ENCODE measurements around the gene DNMT3L.

The DNMT3L gene

GRCh38 chr21:44294391-44295162, 32.9 kb upstream of the DNMT3L start:
- H3F3A ChIP-seq (ENCODE audit: insufficient read depth, low read length): peaks cover 17% of the 10 kb centered on the region
- peaks cover 61% of the 10 kb centered on the region for H3K27me3 ChIP-seq (replicated peaks; ENCODE audit: insufficient read depth, low read length)
- no peaks in the 10 kb centered on the region for H3K79me2 ChIP-seq (ENCODE audit: low read length)
- DNase-seq: no peak
- no peak for TF ChIP-seq EZH2phosphoT487 (IDR thresholded peaks at IDR 0.05; ENCODE audit: low read length)
- no peak overlapping the region for H3K4me3 ChIP-seq (ENCODE audit: low read length)
- H4K20me1 ChIP-seq (ENCODE audit: insufficient read depth, low read length): no peaks in the 10 kb centered on the region
- no peak overlapping the region for H2AFZ ChIP-seq (ENCODE audit: low read length)
- H3K9me3 ChIP-seq (replicated peaks; ENCODE audit: insufficient read depth, low read length): no peaks in the 10 kb centered on the region
- peaks cover 13% of the 10 kb centered on the region for H3K4me1 ChIP-seq (ENCODE audit: low read length)
- no peak overlapping the region for H3K9ac ChIP-seq (ENCODE audit: low read length)
- H3K27ac ChIP-seq (ENCODE audit: low read length): no peak overlapping the region
- H3K9me2 ChIP-seq (replicated peaks; ENCODE audit: insufficient read depth, low read length): no peaks in the 10 kb centered on the region
- no peak overlapping the region for H3K4me2 ChIP-seq (ENCODE audit: low read depth, low read length)
- H3K36me3 ChIP-seq (replicated peaks; ENCODE audit: insufficient read depth, low read length): no peaks in the 10 kb centered on the region

DNA sequence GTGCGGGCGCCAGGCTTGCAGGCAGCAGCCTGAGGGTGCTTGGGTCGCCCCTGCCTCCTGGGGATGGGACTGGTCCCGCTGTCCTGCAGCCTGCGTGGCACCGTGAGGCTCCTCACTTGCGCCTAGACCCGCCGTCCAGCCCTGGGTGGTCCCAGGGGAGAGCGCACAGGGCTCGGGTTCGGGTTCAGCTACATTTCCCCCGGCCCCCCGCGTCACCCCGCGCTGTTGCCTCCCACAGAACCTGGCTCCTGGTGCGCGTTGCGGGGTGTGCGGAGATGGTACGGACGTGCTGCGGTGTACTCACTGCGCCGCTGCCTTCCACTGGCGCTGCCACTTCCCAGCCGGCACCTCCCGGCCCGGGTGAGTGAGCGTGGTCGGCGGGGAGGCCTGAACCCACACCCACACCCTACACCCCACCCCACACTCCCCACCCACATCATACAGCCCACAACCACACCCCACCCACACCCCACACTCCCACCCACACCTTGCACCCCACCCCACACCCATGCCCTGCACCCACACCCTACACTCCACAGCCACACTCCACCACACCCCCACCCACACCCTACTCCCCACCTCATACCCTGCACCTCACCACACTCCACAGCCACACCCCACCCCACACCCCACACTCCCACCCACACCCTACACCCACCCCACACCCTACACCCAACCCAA, 32.0 kb upstream of the DNMT3L start:
- Histone ChIP-seq H3K79me2 (ENCODE audit: low read length) (no peaks in the 10 kb centered on the region), H3K9ac (ENCODE audit: low read length) (no peak overlapping the region), H3K9me3 (replicated peaks; ENCODE audit: insufficient read depth, low read length) (no peaks in the 10 kb centered on the region), H3K4me2 (ENCODE audit: low read depth, low read length) (no peak overlapping the region), H3K27me3 (replicated peaks; ENCODE audit: insufficient read depth, low read length) (peaks cover 70% of the 10 kb centered on the region), H3K9me2 (replicated peaks; ENCODE audit: insufficient read depth, low read length) (no peaks in the 10 kb centered on the region), H3K4me1 (ENCODE audit: low read length) (peaks cover 13% of the 10 kb centered on the region), H3K36me3 (replicated peaks; ENCODE audit: insufficient read depth, low read length) (no peaks in the 10 kb centered on the region), H4K20me1 (ENCODE audit: insufficient read depth, low read length) (no peaks in the 10 kb centered on the region), H2AFZ (ENCODE audit: low read length) (no peak overlapping the region), H3K4me3 (ENCODE audit: low read length) (no peak overlapping the region), H3F3A (ENCODE audit: insufficient read depth, low read length) (peaks cover 10% of the 10 kb centered on the region), H3K27ac (ENCODE audit: low read length) (no peak overlapping the region)
- DNase-seq: no peak
- no peak for TF ChIP-seq CTCF (IDR thresholded peaks at IDR 0.05; ENCODE audit: low read length)
- no peak for TF ChIP-seq EZH2 (optimal IDR thresholded peaks at IDR 0.05; ENCODE audit: low read depth, low read length)
- no peak for TF ChIP-seq EZH2phosphoT487 (IDR thresholded peaks at IDR 0.05; ENCODE audit: low read length)

GRCh38 chr21:44292812-44293195, 31.1 kb upstream of the DNMT3L start:
- no peak for DNase-seq
- peaks cover 4% of the 10 kb centered on the region for H3K4me1 ChIP-seq (ENCODE audit: low read length)

More at GRCh38 chr21:44292812-44293195, 31.1 kb upstream of the DNMT3L start:
- H3K9me2 ChIP-seq (replicated peaks; ENCODE audit: insufficient read depth, low read length): no peaks in the 10 kb centered on the region
- peaks cover 79% of the 10 kb centered on the region for H3K27me3 ChIP-seq (replicated peaks; ENCODE audit: insufficient read depth, low read length)
- no peaks in the 10 kb centered on the region for H3K79me2 ChIP-seq (ENCODE audit: low read length)
- H3K36me3 ChIP-seq (replicated peaks; ENCODE audit: insufficient read depth, low read length): no peaks in the 10 kb centered on the region
- H2AFZ ChIP-seq (ENCODE audit: low read length): no peak overlapping the region
- H3F3A ChIP-seq (ENCODE audit: insufficient read depth, low read length): peaks cover under 1% of the 10 kb centered on the region
- no peak overlapping the region for H3K4me3 ChIP-seq (ENCODE audit: low read length)
- TF ChIP-seq CTCF (IDR thresholded peaks at IDR 0.05; ENCODE audit: low read length): no peak
- TF ChIP-seq EZH2phosphoT487 (IDR thresholded peaks at IDR 0.05; ENCODE audit: low read length): no peak
- no peak for TF ChIP-seq EZH2 (optimal IDR thresholded peaks at IDR 0.05; ENCODE audit: low read depth, low read length)
- no peak overlapping the region for H3K4me2 ChIP-seq (ENCODE audit: low read depth, low read length)
- H3K27ac ChIP-seq (ENCODE audit: low read length): no peak overlapping the region
- no peaks in the 10 kb centered on the region for H4K20me1 ChIP-seq (ENCODE audit: insufficient read depth, low read length)
- H3K9ac ChIP-seq (ENCODE audit: low read length): no peak overlapping the region
- no peaks in the 10 kb centered on the region for H3K9me3 ChIP-seq (replicated peaks; ENCODE audit: insufficient read depth, low read length)
